IMR-90 (cell line): ENCODE data around the gene DYRK1A. TPM values are rescaled to one million over a fixed set of nuclear protein-coding genes. Genes with fewer than 3 reads are reported as not detected.

Source experiments
- ATAC-seq: fragments of 200-7000 bp; cut with Tn5 transposase; 2 replicates; pipeline ENCODE4 v1.9.1; 2020; ENCODE audit warnings: low read depth, mild to moderate bottlenecking, moderate library complexity
- BruUV-seq: library from RNA; stranded (reverse); fragments of 400-500 nt; replicated peaks from 2 replicates; lab custom pipeline; 2021; lab: Mats Ljungman, UMichigan
- CTCF ChIA-PET: fragments of 300-600 bp; formaldehyde crosslinking; extraction: SDS; loops from one replicate; lab custom pipeline; 2021; ENCODE audit warnings: antibody characterized with exemption; lab: Yijun Ruan, JAX
- POLR2A ChIA-PET: fragments of 300-600 bp; sonication (Branson Sonifier 250); formaldehyde crosslinking; loops from one replicate; lab custom pipeline; 2022; ENCODE audit warnings: antibody characterized with exemption; ENCODE audit not compliant: unreplicated experiment; lab: Charles Lee
- DNase-seq: peaks from one replicate; pipeline ENCODE4 v3.0.0; 2013
- H2AFZ ChIP-seq: replicated peaks from 2 replicates; pipeline ENCODE3; 2013; ENCODE audit warnings: low read length, mild to moderate bottlenecking; ENCODE audit not compliant: poor library complexity
- H2AK5ac ChIP-seq: 2 replicates; pipeline ENCODE4 v1.6.1; 2013; ENCODE audit warnings: low read depth, low read length, inconsistent platforms
- H2AK9ac ChIP-seq: replicated peaks from 2 replicates; pipeline ENCODE3; 2013; ENCODE audit warnings: mild to moderate bottlenecking, low read depth, low read length, moderate library complexity; ENCODE audit not compliant: poor library complexity
- H2BK120ac ChIP-seq: 2 replicates; pipeline ENCODE4 v1.6.1; 2013; ENCODE audit warnings: low read depth, low read length, inconsistent platforms
- H2BK15ac ChIP-seq: 3 replicates; pipeline ENCODE4 v1.6.1; 2013; ENCODE audit warnings: low read depth, low read length, inconsistent platforms
- H2BK20ac ChIP-seq: 2 replicates; pipeline ENCODE4 v1.6.1; 2013; ENCODE audit warnings: low read depth, mild to moderate bottlenecking, inconsistent platforms, low read length, moderate library complexity
- H2BK5ac ChIP-seq: 2 replicates; pipeline ENCODE4 v1.6.1; 2013; ENCODE audit warnings: mild to moderate bottlenecking, low read depth, low read length, inconsistent platforms; ENCODE audit not compliant: poor library complexity, severe bottlenecking
- H3K14ac ChIP-seq: replicated peaks from 2 replicates; pipeline ENCODE4 v1.6.1; 2013; ENCODE audit warnings: low read depth, low read length, inconsistent platforms
- H3K18ac ChIP-seq: 2 replicates; pipeline ENCODE4 v1.6.1; 2013; ENCODE audit warnings: low read depth, low read length, control low read depth
- H3K23ac ChIP-seq: 2 replicates; pipeline ENCODE4 v1.6.1; 2013; ENCODE audit warnings: low read depth, low read length, inconsistent platforms
- H3K27ac ChIP-seq: 2 replicates; pipeline ENCODE4 v1.5.1; 2013; ENCODE audit warnings: mild to moderate bottlenecking, control low read depth, low read length; ENCODE audit not compliant: insufficient read depth
- H3K27me3 ChIP-seq: 2 replicates; pipeline ENCODE4 v1.6.1; 2013; ENCODE audit warnings: low read length; ENCODE audit not compliant: control insufficient read depth, insufficient read depth
- H3K36me3 ChIP-seq: 2 replicates; pipeline ENCODE4 v1.6.1; 2013; ENCODE audit warnings: low read length, mixed read lengths; ENCODE audit not compliant: control insufficient read depth, insufficient read depth
- H3K4ac ChIP-seq: 2 replicates; pipeline ENCODE4 v1.6.1; 2013; ENCODE audit warnings: low read depth, low read length, inconsistent platforms
- H3K4me1 ChIP-seq: 2 replicates; pipeline ENCODE4 v1.6.1; 2013; ENCODE audit warnings: low read length, mixed read lengths; ENCODE audit not compliant: control insufficient read depth, insufficient read depth
- H3K4me2 ChIP-seq: 2 replicates; pipeline ENCODE4 v1.6.1; 2013; ENCODE audit warnings: low read depth, mild to moderate bottlenecking, control low read depth, low read length, moderate library complexity
- H3K4me3 ChIP-seq: 2 replicates; pipeline ENCODE4 v1.5.1; 2013; ENCODE audit warnings: low read depth, mild to moderate bottlenecking, control low read depth, low read length, moderate library complexity; ENCODE audit not compliant: insufficient read depth
- H3K56ac ChIP-seq: 2 replicates; pipeline ENCODE4 v1.6.1; 2013; ENCODE audit warnings: low read length, inconsistent platforms; ENCODE audit not compliant: insufficient read depth; ENCODE audit errors: extremely low read depth
- H3K79me1 ChIP-seq, 2 experiments: 2 replicates each; pipeline ENCODE4 v1.6.1; 2013; ENCODE audit warnings: low read length in 2 of 2, inconsistent platforms in 1 of 2, low read depth in 1 of 2
- H3K9ac ChIP-seq: 2 replicates; pipeline ENCODE4 v1.6.1; 2013; ENCODE audit warnings: low read depth, low read length, control low read depth
- H3K9me1 ChIP-seq: 2 replicates; pipeline ENCODE4 v1.6.1; 2013; ENCODE audit warnings: low read length, inconsistent platforms; ENCODE audit not compliant: insufficient read depth
- H3K9me3 ChIP-seq: 2 replicates; pipeline ENCODE4 v1.6.1; 2013; ENCODE audit warnings: low read length; ENCODE audit not compliant: control insufficient read depth, insufficient read depth
- H4K20me1 ChIP-seq: 2 replicates; pipeline ENCODE4 v1.6.1; 2013; ENCODE audit warnings: low read length, inconsistent platforms; ENCODE audit not compliant: insufficient read depth
- H4K5ac ChIP-seq: 2 replicates; pipeline ENCODE4 v1.6.1; 2013; ENCODE audit warnings: mild to moderate bottlenecking, low read depth, low read length, control low read depth
- H4K8ac ChIP-seq, 2 experiments: 2 replicates each; pipeline ENCODE4 v1.6.1; 2013; ENCODE audit warnings: low read depth in 2 of 2, low read length in 2 of 2, control low read depth in 1 of 2, inconsistent platforms in 1 of 2
- H4K91ac ChIP-seq: 2 replicates; pipeline ENCODE4 v1.6.1; 2013; ENCODE audit warnings: low read depth, low read length, inconsistent platforms; ENCODE audit not compliant: insufficient read depth
- CEBPB ChIP-seq: IDR thresholded peaks from 2 replicates; pipeline ENCODE4 v1.6.1; 2012; ENCODE audit warnings: low read depth, low read length, improper control_type of control experiment
- RFX5 ChIP-seq: IDR thresholded peaks from 2 replicates; pipeline ENCODE4 v1.8.0; 2012; ENCODE audit warnings: low read depth, mild to moderate bottlenecking, low read length, moderate library complexity
- WGBS, 2 experiments: methylation state at CpG; one replicate each; pipeline versions ENCODE4 v1.1.5 to v1.1.7; 2013; ENCODE audit warnings: missing lambda C conversion rate in 2 of 2; ENCODE audit not compliant: insufficient read length in 1 of 2; ENCODE audit errors: extremely low coverage in 2 of 2; 5-methylcytosine and 5-hydroxymethylcytosine counted together
- dilution Hi-C: fragments of 300-500 bp; cut with HindIII; formaldehyde crosslinking; loops from one replicate; pipeline ENCODE4 v1.14.3; 2018; ENCODE audit warnings: low sequenced_read_pairs; ENCODE audit not compliant: unreplicated experiment
- in situ Hi-C: fragments of 300-500 bp; cut with MboI; formaldehyde crosslinking; loops from 3 replicates; pipeline ENCODE4 v1.14.3; 2019; ENCODE audit warnings: low sequenced_read_pairs, inconsistent platforms, mixed read lengths
- intact Hi-C: fragments of 100-400 bp; cut with micrococcal nuclease; formaldehyde crosslinking; loops from 2 replicates; pipeline ENCODE4 v1.10.0; 2022
- polyA plus RNA-seq, 3 experiments: library from polyadenylated mRNA; depleted of rRNA; stranded (reverse); fragments of >200 nt; gene quantifications; 2 replicates each; pipeline ENCODE4 v1.2.3, GENCODE V29; 2012; ENCODE audit warnings: low replicate concordance in 1 of 3
- total RNA-seq: library from RNA; depleted of rRNA; stranded (reverse); fragments of >200 nt; gene quantifications from 2 replicates; pipeline ENCODE4 v1.2.3, GENCODE V29; 2012

DYRK1A gene
- total and polyA plus RNA-seq, 2 of the 4 experiments (the other 2 are of a cell fraction), result 18.6 to 50.5 TPM

GRCh38 chr21:37435120-37435519 is 68.5 kb downstream of the DYRK1A start:
- H4K20me1 ChIP-seq, result peaks cover 50% of the 10 kb centered on the region
- POLR2A ChIA-PET, result no interaction called here
- H3K9me1 ChIP-seq, result peaks cover 16% of the 10 kb centered on the region
- H4K8ac ChIP-seq, result no peak overlapping the region; a peak in 1 of 4 replicates
- no peak overlapping the region for H2BK5ac ChIP-seq
- no peak overlapping the region for H3K14ac ChIP-seq
- no peak overlapping the region for H2AK5ac ChIP-seq
- DNase-seq (peak; percentile 80), ATAC-seq (peak; percentile 75)
- H2BK120ac ChIP-seq, result no peak overlapping the region
- H4K5ac ChIP-seq, result no peak overlapping the region
- in situ Hi-C loops (no loop called here), intact Hi-C loops (no loop called here), dilution Hi-C loops (no loop called here)
- H3K4me3 ChIP-seq, result no peak overlapping the region
- no peak overlapping the region for H2AK9ac ChIP-seq
- no peak overlapping the region for H2AFZ ChIP-seq
- H3K27ac ChIP-seq, result no peak overlapping the region
- H3K79me1 ChIP-seq, result peaks cover 21 to 45% of the 10 kb centered on the region in 2 experiments
- WGBS, 2 experiments, result 0% methylated on average over 1 of the region's 6 CpGs; no CpG with 5 or more reads in 1 of the 2 experiments
- no peak overlapping the region for H3K23ac ChIP-seq
- H3K4me1 ChIP-seq, result peaks cover 2% of the 10 kb centered on the region; the same call in 1 of the 2 replicates
- H3K9ac ChIP-seq, result no peak overlapping the region
- no peaks in the 10 kb centered on the region for H3K27me3 ChIP-seq
- CTCF ChIA-PET, result interaction anchor here (1.5 kb wide), 1 partner anchor 29 kb away, joined by 4 read pairs; no protein-coding TSS in a partner anchor
- H3K56ac ChIP-seq, result no peak overlapping the region
- TF ChIP-seq CEBPB (no peak), RFX5 (peak; percentile 92)
- no TSS peak for BruUV-seq
- H3K18ac ChIP-seq, result no peak overlapping the region
- no peaks in the 10 kb centered on the region for H3K9me3 ChIP-seq
- no peak overlapping the region for H2BK20ac ChIP-seq
- H2BK15ac ChIP-seq, result no peak overlapping the region
- H3K36me3 ChIP-seq, result peaks cover 5% of the 10 kb centered on the region; the same call in 1 of the 2 replicates
- no peak overlapping the region for H3K4ac ChIP-seq
- no peak overlapping the region; the same call in 1 of the 2 replicates for H3K4me2 ChIP-seq
- no peak overlapping the region for H4K91ac ChIP-seq
